Heart right ventricle (tissue), 16 donors: ENCODE data around the gene SPECC1. TPM values are rescaled to one million over a fixed set of nuclear protein-coding genes. Genes with fewer than 3 reads are reported as not detected.
A peak's percentile ranks its signal among the peaks of the same experiment; 100 is the strongest.

Experiments
- ATAC-seq, 8 donors: fragments of 200-7000 bp; cut with Tn5 transposase; one replicate each; pipeline ENCODE4 v1.9.1; 2020; ENCODE audit warnings: mild to moderate bottlenecking in 8 of 8, moderate library complexity in 8 of 8, moderate number of reproducible peaks in 1 of 8
- DNase-seq, 2 donors: peaks; one replicate each; pipeline ENCODE4 v3.0.0-alpha.2; 2020
- H3K27ac ChIP-seq, 10 donors: fragments of 200-600 bp; sonication (generic) in 2 of 10; one replicate each; pipeline versions ENCODE4 v1.5.0 to v1.8.0; 2020 to 2022; ENCODE audit warnings: mild to moderate bottlenecking in 3 of 10
- H3K27me3 ChIP-seq, 7 donors: fragments of 200-600 bp; one replicate each; pipeline ENCODE4 v1.8.0; 2021 to 2022; ENCODE audit warnings: mild to moderate bottlenecking in 2 of 7
- H3K36me3 ChIP-seq, 9 donors: fragments of 200-600 bp; sonication (generic) in 1 of 9; one replicate each; pipeline versions ENCODE4 v1.5.0 to v1.8.0; 2020 to 2022; ENCODE audit warnings: mild to moderate bottlenecking in 2 of 9
- H3K4me1 ChIP-seq, 9 donors: fragments of 200-600 bp; sonication (generic) in 1 of 9; one replicate each; pipeline versions ENCODE4 v1.5.0 to v1.8.0; 2020 to 2022; ENCODE audit warnings: mild to moderate bottlenecking in 4 of 9
- H3K4me3 ChIP-seq, 10 donors: fragments of 200-600 bp; sonication (generic) in 2 of 10; one replicate each; pipeline versions ENCODE4 v1.5.0 to v1.8.0; 2020 to 2022; ENCODE audit warnings: mild to moderate bottlenecking in 7 of 10, moderate library complexity in 2 of 10
- H3K9me3 ChIP-seq, 11 donors: fragments of 200-600 bp in 10 of 11; sonication (generic) in 2 of 11; one replicate each; pipeline versions ENCODE4 v1.5.0 to v1.8.0; 2013 to 2022; ENCODE audit warnings: mild to moderate bottlenecking in 2 of 11, control low read depth in 1 of 11, moderate library complexity in 1 of 11
- CTCF ChIP-seq, 9 donors: fragments of 200-600 bp; sonication (generic) in 2 of 9; IDR thresholded peaks; one replicate each; pipeline versions ENCODE4 v1.5.0 to v1.8.0; 2021 to 2022; ENCODE audit warnings: antibody characterized with exemption in 9 of 9, mild to moderate bottlenecking in 5 of 9, moderate library complexity in 1 of 9
- WGBS, 2 donors: extraction: QIAGEN DNeasy Blood & Tissue Kit; methylation state at CpG; one replicate each; pipeline ENCODE4 v1.1.7; 2013; ENCODE audit warnings: inconsistent platforms in 1 of 2; 5-methylcytosine and 5-hydroxymethylcytosine counted together
- intact Hi-C, 10 donors: fragments of 100-400 bp; cut with DNase I; formaldehyde crosslinking; loops; one replicate each; pipeline versions ENCODE4 v1.11.1 to v1.14.2; 2022
- polyA plus RNA-seq, 2 donors: library from polyadenylated mRNA; stranded (reverse); fragments of 200-250 nt; gene quantifications; one replicate each; pipeline ENCODE4 v1.2.3, GENCODE V29; 2013
- total RNA-seq, 10 donors: library from RNA; stranded (reverse); fragmentation: NEBNext Ultra II Directional in 3 of 10; extraction: Animal tissue kit (Norgen Biotek cat#: 25700) in 3 of 10; gene quantifications; one replicate each; pipeline versions ENCODE4 v1.2.1 to v1.2.4, GENCODE V29; 2021 to 2023
- donor health status: Arrhythmogenic right ventricular cardiomyopathy.
- donor health status: ischemic (EF 13 %, LVEDD 7.1; RV severe dilation, severe dysfunction).
- donor health status: healthy with polysubstance abuse.
- donor health status: DM: no; HTN: yes; CAD: no.
- donor health status: DM: no; HTN: no; CAD: no.
- donor health status: ischemic (EF 25% LVEDD 6.9; RV normal size, moderate dysfunction).
- donor health status: ischemic (EF 25% LVEDD 5.7; RV mildly dilated, moderate dysfunction).
- donor health status: healthy.
- donor health status: DM: yes; HTN: yes; CAD: no.
- donor health status: Ischemic cardiomyopathy.
- donor health status: ischemic (EF 35%, LVEDD 5.7; RV mildly dilated, moderate dysfunction).
- donor health status: nonischemic (EF 11% LVEDD 7.7; RV severe dilation, severe dysfunction).
- donor health status: DM: yes; HTN: yes; CAD: no.
- donor health status: PGD.
- donor health status: ischemic (EF 29% LVEDD 5.4; RV normal size, mild dysfunction).
- donor health status: nonischemic (EF 23%, LVEDD 6.1; RV moderate dilation, normal function).

The SPECC1 gene
- total and polyA plus RNA-seq, 12 donors: 2.9 to 15.2 (median 8.5) TPM

GRCh38 chr17:20284570-20285295 lies 275.6 kb downstream of the SPECC1 start:
- 89 to 94% methylated on average over 6 of the region's 6 CpGs for WGBS, 2 donors
- no peak overlapping the region for H3K4me3 ChIP-seq
- intact Hi-C loops: no loop called here
- TF ChIP-seq CTCF (IDR thresholded peaks at IDR 0.05): no peak
- DNase-seq (no peak), ATAC-seq (peak in 4 of 8 donors; percentile 40 to 63 (median 51))
- no peaks in the 10 kb centered on the region for H3K27me3 ChIP-seq
- H3K27ac ChIP-seq: no peak overlapping the region
- peaks cover 0 to 26% (median 2%) of the 10 kb centered on the region in 9 donors for H3K4me1 ChIP-seq
- H3K36me3 ChIP-seq: peaks cover 0 to 5% (median 0%) of the 10 kb centered on the region in 9 donors
- H3K9me3 ChIP-seq: no peaks in the 10 kb centered on the region

- DNase-seq: no peak
- no peaks in the 10 kb centered on the region for H3K9me3 ChIP-seq
- H3K36me3 ChIP-seq: peaks cover 0 to 2% (median 0%) of the 10 kb centered on the region in 9 donors
- H3K27ac ChIP-seq: no peak overlapping the region
- no peak overlapping the region for H3K4me3 ChIP-seq
- no peaks in the 10 kb centered on the region for H3K27me3 ChIP-seq
- ATAC-seq: no peak
- 90 to 96% methylated on average over 3 of the region's 3 CpGs for WGBS, 2 donors
- H3K4me1 ChIP-seq: peaks cover 0 to 2% (median 0%) of the 10 kb centered on the region in 9 donors
- no peak for TF ChIP-seq CTCF (IDR thresholded peaks at IDR 0.05)
- intact Hi-C loops: no loop called here
These were observed 280.8 kb downstream of the SPECC1 start for GRCh38 chr17:20289984-20290383.

GRCh38 chr17:20291853-20292252 lies 282.7 kb downstream of the SPECC1 start:
- WGBS, 2 donors: 56 to 66% methylated on average over 6 of the region's 6 CpGs
- no peak for ATAC-seq

GRCh38 chr17:20293501-20293900 lies 284.3 kb downstream of the SPECC1 start:
- TF ChIP-seq CTCF (IDR thresholded peaks at IDR 0.05): no peak
- no peak overlapping the region for H3K27ac ChIP-seq
- no peaks in the 10 kb centered on the region for H3K9me3 ChIP-seq
- no peak for DNase-seq
- intact Hi-C loops: no loop called here
- H3K27me3 ChIP-seq: no peaks in the 10 kb centered on the region
- no peak for ATAC-seq
- WGBS, 2 donors: 95% methylated on average over 2 of the region's 2 CpGs
- no peak overlapping the region for H3K4me3 ChIP-seq
- H3K4me1 ChIP-seq: no peaks in the 10 kb centered on the region
- H3K36me3 ChIP-seq: peaks cover 0 to 10% (median 0%) of the 10 kb centered on the region in 9 donors

More at GRCh38 chr17:20291853-20292252, 282.7 kb downstream of the SPECC1 start:
- H3K36me3 ChIP-seq: peaks cover 0 to 2% (median 0%) of the 10 kb centered on the region in 9 donors
- intact Hi-C loops: no loop called here
- no peak overlapping the region for H3K4me3 ChIP-seq
- no peaks in the 10 kb centered on the region for H3K9me3 ChIP-seq
- no peak for DNase-seq
- no peaks in the 10 kb centered on the region for H3K4me1 ChIP-seq
- no peak for TF ChIP-seq CTCF (IDR thresholded peaks at IDR 0.05)
- no peaks in the 10 kb centered on the region for H3K27me3 ChIP-seq
- no peak overlapping the region for H3K27ac ChIP-seq
